ENCODE results near the gene SSUH2. TPM values are rescaled to one million over a fixed set of nuclear protein-coding genes. Genes with fewer than 3 reads are reported as not detected.

SSUH2 gene
- total and polyA plus RNA-seq, 9 of the 15 experiments (the other 6 are each of a cell fraction or from before 2014, with no cell fraction given) = 0.04 to 0.17 (median 0.04) TPM; not detected in 6

GRCh38 chr3:8603115-8603710, 41.4 kb downstream of the SSUH2 start:
- intact Hi-C loops (cut with micrococcal nuclease) (no loop called here), in situ Hi-C loops (cut with MboI) (no loop called here)
- Histone ChIP-seq H2AFZ (ENCODE audit: low read depth, low read length) (no peak overlapping the region), H3K27me3 (ENCODE audit: control insufficient read depth in 2 of 2, insufficient read depth in 2 of 2, low read length in 2 of 2) (peaks cover 0 to 18% of the 10 kb centered on the region in 2 experiments; a peak in 3 of 5 replicates), H3K9ac (ENCODE audit: insufficient read depth in 1 of 2, low read depth in 2 of 2, low read length in 2 of 2) (no peak overlapping the region), H3K79me2 (ENCODE audit: control insufficient read depth, insufficient read depth, low read length) (no peaks in the 10 kb centered on the region), H3K9me1 (ENCODE audit: control insufficient read depth, insufficient read depth, low read length) (no peaks in the 10 kb centered on the region), H3K36me3 (ENCODE audit: control insufficient read depth, insufficient read depth, low read length) (no peaks in the 10 kb centered on the region), H3K4me3 (no peak overlapping the region), H3K4me1 (replicated peaks in 1 of 2; ENCODE audit: control insufficient read depth in 2 of 2, insufficient read depth in 2 of 2, low read length in 2 of 2) (no peaks in the 10 kb centered on the region), H3K4me2 (ENCODE audit: insufficient read depth, low read length) (no peak overlapping the region), H3K27ac (ENCODE audit: extremely low read depth, low read depth, low read length) (no peak overlapping the region), H3K9me3 (replicated peaks; ENCODE audit: control insufficient read depth, insufficient read depth, low read depth, low read length) (no peaks in the 10 kb centered on the region), H4K20me1 (replicated peaks; ENCODE audit: control insufficient read depth, insufficient read depth, low read length) (no peaks in the 10 kb centered on the region)
- ATAC-seq (no peak), FAIRE-seq (no peak), DNase-seq (ENCODE audit: extremely low read depth in 1 of 4, low spot score in 3 of 4) (no peak)
- no TSS peak for BruUV-seq (replicated peaks)
- POLR2A ChIA-PET = no interaction called here
- TF ChIP-seq RBM25 (IDR thresholded peaks at IDR 0.05; ENCODE audit: low read depth, low read length, severe bottlenecking) (no peak), CTBP1 (IDR thresholded peaks at IDR 0.05; ENCODE audit: borderline replicate concordance) (no peak), ELF2 (CRISPR knock-in tag; IDR thresholded peaks at IDR 0.05) (no peak), NFIC (IDR thresholded peaks at IDR 0.05) (peak; percentile 21; the same call in 1 of the 2 replicates)
- TF ChIP-seq, protein P1, sequence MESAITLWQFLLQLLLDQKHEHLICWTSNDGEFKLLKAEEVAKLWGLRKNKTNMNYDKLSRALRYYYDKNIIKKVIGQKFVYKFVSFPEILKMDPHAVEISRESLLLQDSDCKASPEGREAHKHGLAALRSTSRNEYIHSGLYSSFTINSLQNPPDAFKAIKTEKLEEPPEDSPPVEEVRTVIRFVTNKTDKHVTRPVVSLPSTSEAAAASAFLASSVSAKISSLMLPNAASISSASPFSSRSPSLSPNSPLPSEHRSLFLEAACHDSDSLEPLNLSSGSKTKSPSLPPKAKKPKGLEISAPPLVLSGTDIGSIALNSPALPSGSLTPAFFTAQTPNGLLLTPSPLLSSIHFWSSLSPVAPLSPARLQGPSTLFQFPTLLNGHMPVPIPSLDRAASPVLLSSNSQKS (CRISPR knock-in tag; IDR thresholded peaks at IDR 0.05) = no peak
- TF ChIP-seq, protein P2, sequence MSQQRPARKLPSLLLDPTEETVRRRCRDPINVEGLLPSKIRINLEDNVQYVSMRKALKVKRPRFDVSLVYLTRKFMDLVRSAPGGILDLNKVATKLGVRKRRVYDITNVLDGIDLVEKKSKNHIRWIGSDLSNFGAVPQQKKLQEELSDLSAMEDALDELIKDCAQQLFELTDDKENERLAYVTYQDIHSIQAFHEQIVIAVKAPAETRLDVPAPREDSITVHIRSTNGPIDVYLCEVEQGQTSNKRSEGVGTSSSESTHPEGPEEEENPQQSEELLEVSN (IDR thresholded peaks at IDR 0.05; ENCODE audit: borderline replicate concordance in 1 of 2, extremely low read depth in 1 of 2, insufficient read depth in 1 of 2, insufficient read length in 1 of 2, low read depth in 1 of 2, low read length in 1 of 2, poor library complexity in 1 of 2, severe bottlenecking in 1 of 2) = no peak
- WGBS (ENCODE audit: insufficient coverage, low coverage, missing lambda C conversion rate) = 1% methylated on average over 9 of the region's 9 CpGs
- CTCF ChIA-PET (ENCODE audit: low intra/inter-chr PET ratio) = no interaction called here

All from K562 (cell line).